K562 (cell line): Measurements from ENCODE around the gene RBM3. TPM values are rescaled to one million over a fixed set of nuclear protein-coding genes. Genes with fewer than 3 reads are reported as not detected.

Experiments used
- ATAC-seq: fragments of 200-7000 bp; cut with Tn5 transposase; 3 replicates; pipeline ENCODE4 v1.9.1; 2020; ENCODE audit warnings: moderate library complexity
- BruUV-seq: library from RNA; stranded (reverse); fragments of 400-500 nt; replicated peaks from 2 replicates; lab custom pipeline; 2021; lab: Mats Ljungman, UMichigan
- CTCF ChIA-PET: fragments of 300-600 bp; formaldehyde crosslinking; extraction: SDS; loops from one replicate; lab custom pipeline; 2021; ENCODE audit warnings: low intra/inter-chr PET ratio; lab: Yijun Ruan, JAX
- POLR2A ChIA-PET: fragments of 300-600, 350-650 bp; sonication (Branson Sonifier 250); formaldehyde crosslinking; extraction: SDS; loops from one replicate; lab custom pipeline; 2021; ENCODE audit warnings: antibody characterized with exemption, inconsistent platforms; lab: Yijun Ruan, JAX
- DNase-seq, 4 experiments: peaks; one replicate each; pipeline versions ENCODE4 v3.0.0 to v3.0.0-alpha.2; 2011 to 2018; ENCODE audit warnings: low spot score in 3 of 4, mixed read lengths in 3 of 4; ENCODE audit errors: extremely low read depth in 1 of 4
- FAIRE-seq: peaks from 2 replicates; lab custom pipeline; 2011; peaks lifted over from hg19 to GRCh38; lab: Jason Lieb, UNC
- H2AFZ ChIP-seq: 2 replicates; pipeline ENCODE4 v1.6.0; 2011; ENCODE audit warnings: low read depth, low read length, control low read depth, inconsistent platforms
- H3K27ac ChIP-seq: fragments of 200-600 bp; 3 replicates; pipeline ENCODE4 v1.8.0; 2011; ENCODE audit warnings: low read depth, mild to moderate bottlenecking, control low read depth, inconsistent platforms, low read length, moderate library complexity, mixed read lengths; ENCODE audit errors: extremely low read depth
- H3K27me3 ChIP-seq, 2 experiments: fragments of 300-600 bp in 1 of 2; 2 replicates in 1 of 2; 3 replicates in 1 of 2; pipeline versions ENCODE4 v1.6.0 to v1.8.0; 2011; ENCODE audit warnings: inconsistent platforms in 2 of 2, low read length in 2 of 2, mild to moderate bottlenecking in 1 of 2, mixed read lengths in 1 of 2, moderate library complexity in 1 of 2; ENCODE audit not compliant: control insufficient read depth in 2 of 2, insufficient read depth in 2 of 2
- H3K36me3 ChIP-seq: fragments of 300-600 bp; 3 replicates; pipeline ENCODE4 v1.8.0; 2011; ENCODE audit warnings: mild to moderate bottlenecking, low read length, inconsistent platforms; ENCODE audit not compliant: control insufficient read depth, insufficient read depth
- H3K4me1 ChIP-seq, 2 experiments: fragments of 200-600 bp in 1 of 2; replicated peaks in 1 of 2; 2 replicates in 1 of 2; 3 replicates in 1 of 2; pipeline versions ENCODE4 v1.5.1 to v1.8.0; 2011; ENCODE audit warnings: inconsistent platforms in 2 of 2, low read length in 2 of 2, mild to moderate bottlenecking in 1 of 2, mixed read lengths in 1 of 2, moderate library complexity in 1 of 2; ENCODE audit not compliant: control insufficient read depth in 2 of 2, insufficient read depth in 2 of 2
- H3K4me2 ChIP-seq: 2 replicates; pipeline ENCODE4 v1.6.1; 2011; ENCODE audit warnings: low read length, control low read depth, inconsistent platforms, mixed read lengths; ENCODE audit not compliant: insufficient read depth
- H3K4me3 ChIP-seq: fragments of 200-600 bp; sonication (generic), shearing (Covaris generic); 2 replicates; pipeline ENCODE4 v1.5.1; 2016; ENCODE audit warnings: control low read depth, inconsistent platforms
- H3K79me2 ChIP-seq: fragments of 200-600 bp; 3 replicates; pipeline ENCODE4 v1.8.0; 2011; ENCODE audit warnings: low read length, inconsistent platforms; ENCODE audit not compliant: control insufficient read depth, insufficient read depth
- H3K9ac ChIP-seq, 2 experiments: 2 replicates each; pipeline versions ENCODE4 v1.6.0 to v1.6.1; 2011; ENCODE audit warnings: low read depth in 2 of 2, low read length in 2 of 2, control low read depth in 1 of 2, inconsistent platforms in 1 of 2, mild to moderate bottlenecking in 1 of 2, mixed read lengths in 1 of 2; ENCODE audit not compliant: insufficient read depth in 1 of 2
- H3K9me1 ChIP-seq: one replicate; pipeline ENCODE4 v1.6.0; 2011; ENCODE audit warnings: inconsistent platforms, mild to moderate bottlenecking, low read length, moderate library complexity; ENCODE audit not compliant: control insufficient read depth, insufficient read depth
- H3K9me3 ChIP-seq: replicated peaks from 2 replicates; pipeline ENCODE4 v1.5.1; 2011; ENCODE audit warnings: low read depth, low read length, inconsistent platforms; ENCODE audit not compliant: control insufficient read depth, insufficient read depth
- H4K20me1 ChIP-seq: replicated peaks from 2 replicates; pipeline ENCODE4 v1.6.1; 2011; ENCODE audit warnings: low read length, inconsistent platforms, mixed read lengths; ENCODE audit not compliant: control insufficient read depth, insufficient read depth
- AFF1 ChIP-seq, 2 experiments: fragments of 450-650 bp; IDR thresholded peaks; 2 replicates each; pipeline ENCODE4 v1.6.1; 2018; ENCODE audit warnings: mild to moderate bottlenecking in 2 of 2, low read depth in 1 of 2; ENCODE audit not compliant: partially characterized antibody in 2 of 2
- CBFA2T2 ChIP-seq: fragments of 450-650 bp; conservative IDR thresholded peaks from 2 replicates; pipeline ENCODE4 v1.6.1; 2017; ENCODE audit warnings: mild to moderate bottlenecking
- CBFA2T3 ChIP-seq: fragments of 450-650 bp; IDR thresholded peaks from 2 replicates; pipeline ENCODE4 v1.6.1; 2017
- CBX1 ChIP-seq: sonication (generic); IDR thresholded peaks from 2 replicates; pipeline ENCODE4 v1.6.1; 2016; ENCODE audit warnings: antibody characterized with exemption, low read depth, mild to moderate bottlenecking
- ETV5 ChIP-seq: sonication (generic); formaldehyde crosslinking; IDR thresholded peaks from 2 replicates; pipeline ENCODE4 v1.4.0; 2020; ENCODE audit warnings: low read depth, mild to moderate bottlenecking, missing genetic modification reagents
- HDAC2 ChIP-seq: fragments of 450-650 bp; IDR thresholded peaks from 2 replicates; pipeline ENCODE4 v1.6.1; 2016; ENCODE audit warnings: mild to moderate bottlenecking
- MEIS2 ChIP-seq: fragments of 450-650 bp; IDR thresholded peaks from 2 replicates; pipeline ENCODE4 v1.6.1; 2014; ENCODE audit warnings: mild to moderate bottlenecking; ENCODE audit not compliant: partially characterized antibody
- PHTF2 ChIP-seq: fragments of 250-450 bp; sonication (Bioruptor Pico); IDR thresholded peaks from 2 replicates; pipeline ENCODE4 v1.5.0; 2021; ENCODE audit warnings: mild to moderate bottlenecking
- PRMT5 ChIP-seq: sonication (generic); formaldehyde crosslinking; IDR thresholded peaks from 2 replicates; pipeline ENCODE4 v1.5.0; 2020; ENCODE audit warnings: missing genetic modification reagents
- SETDB1 ChIP-seq: IDR thresholded peaks from one replicate; pipeline ENCODE4 v1.6.1; 2012; ENCODE audit warnings: low read length, control low read depth, inconsistent platforms
- TAF15 ChIP-seq: fragments of 200-400 bp; formaldehyde crosslinking; IDR thresholded peaks from 2 replicates; pipeline ENCODE4 v1.6.1; 2017; ENCODE audit warnings: mild to moderate bottlenecking, low read depth, low read length, moderate library complexity
- TBL1XR1 ChIP-seq, 2 experiments: IDR thresholded peaks; 2 replicates each; pipeline ENCODE4 v1.6.1; 2012; ENCODE audit warnings: improper control_type of control experiment in 2 of 2, low read length in 2 of 2, mild to moderate bottlenecking in 1 of 2
- ZNF12 ChIP-seq: sonication (generic); formaldehyde crosslinking; IDR thresholded peaks from 2 replicates; pipeline ENCODE4 v1.4.0; 2020; ENCODE audit warnings: mild to moderate bottlenecking, missing genetic modification reagents
- ZNF785 ChIP-seq: fragments of 250-450 bp; sonication (Bioruptor Pico); IDR thresholded peaks from 2 replicates; pipeline ENCODE4 v1.4.0; 2020; ENCODE audit warnings: mild to moderate bottlenecking
- WGBS: fragments of 100-300 bp; shearing (Covaris generic); methylation state at CpG from one replicate; pipeline ENCODE4 v1.1.6; 2016; ENCODE audit warnings: low coverage, mixed read lengths; ENCODE audit not compliant: insufficient coverage; ENCODE audit errors: missing lambda C conversion rate; 5-methylcytosine and 5-hydroxymethylcytosine counted together
- in situ Hi-C: fragments of 300-500 bp; cut with MboI; formaldehyde crosslinking; loops from 4 replicates; pipeline ENCODE4 v1.15.0; 2018; ENCODE audit warnings: inconsistent platforms, mixed read lengths
- intact Hi-C: fragments of 100-400 bp; cut with micrococcal nuclease; formaldehyde crosslinking; loops from 2 replicates; pipeline ENCODE4 v1.14.2; 2022
- polyA plus RNA-seq, 8 experiments: library from polyadenylated mRNA; depleted of rRNA in 4 of 8; stranded (reverse) in 5 of 8; unstranded in 3 of 8; fragments of >200 nt; fragmentation: Nextera tagmentation in 2 of 8; fragmentation: Illumina TruSeq in 1 of 8; extraction: Ambion mirVana in 2 of 8; extraction: Trizol in 1 of 8; gene quantifications; 2 replicates each; pipeline versions ENCODE4 v1.2.1 to v1.2.3, GENCODE V29; 2011 to 2014; ENCODE audit warnings: inconsistent platforms in 1 of 8, missing spikeins in 1 of 8
- total RNA-seq, 7 experiments: library from RNA; depleted of rRNA in 6 of 7; stranded (reverse); fragments of >200 nt in 6 of 7; fragmentation: Illumina TruSeq in 2 of 7; extraction: Trizol in 2 of 7; gene quantifications; 2 replicates each; pipeline versions ENCODE4 v1.2.1 to v1.2.3, GENCODE V29; 2011 to 2021; ENCODE audit warnings: low replicate concordance in 1 of 7
- TF ChIP-seq, protein P1 (sequence below): fragments of 450-650 bp; IDR thresholded peaks from 2 replicates; pipeline ENCODE4 v1.6.1; 2017; ENCODE audit warnings: antibody characterized with exemption, mild to moderate bottlenecking

Gene RBM3
- total and polyA plus RNA-seq, 9 of the 15 experiments (the other 6 are each of a cell fraction or from before 2014, with no cell fraction given): 70.3 to 272 (median 209) TPM

GRCh38 chrX:48600226-48600625 is 25.9 kb downstream of the RBM3 start:
- no TSS peak for BruUV-seq
- Histone ChIP-seq H2AFZ (no peak overlapping the region), H3K79me2 (peaks cover 12% of the 10 kb centered on the region), H3K4me3 (no peak overlapping the region), H3K9me3 (no peaks in the 10 kb centered on the region), H3K4me2 (no peak overlapping the region), H3K4me1 (peaks cover 5 to 36% of the 10 kb centered on the region in 2 experiments; a peak in 3 of 5 replicates), H3K9ac (peak overlapping the region in 1 of 2 experiments; percentile 35; a peak in 1 of 4 replicates), H4K20me1 (no peaks in the 10 kb centered on the region), H3K9me1 (no peaks in the 10 kb centered on the region), H3K27me3 (no peaks in the 10 kb centered on the region), H3K36me3 (peaks cover 46% of the 10 kb centered on the region; the same call in 2 of the 3 replicates), H3K27ac (no peak overlapping the region)
- FAIRE-seq (no peak), ATAC-seq (no peak), DNase-seq (no peak)
- CTCF ChIA-PET: no interaction called here
- 95% methylated on average over 7 of the region's 19 CpGs for WGBS
- in situ Hi-C loops: no loop called here
- intact Hi-C loops: no loop called here
- POLR2A ChIA-PET: no interaction called here
- TF ChIP-seq TBL1XR1 (IDR thresholded peaks at IDR 0.05; ENCODE audit: low read length in 2 of 2) (no peak), MEIS2 (no peak), ZNF785 (CRISPR knock-in tag) (no peak), CBFA2T3 (no peak), CBX1 (no peak), SETDB1 (no peak), PHTF2 (CRISPR knock-in tag) (no peak), CBFA2T2 (no peak), TAF15 (no peak), HDAC2 (no peak), ZNF12 (CRISPR knock-in tag) (no peak), ETV5 (CRISPR knock-in tag) (no peak), AFF1 (IDR thresholded peaks at IDR 0.05; ENCODE audit: low read depth in 1 of 2, partially characterized antibody in 2 of 2) (no peak), PRMT5 (no peak)
- TF ChIP-seq, protein P1, sequence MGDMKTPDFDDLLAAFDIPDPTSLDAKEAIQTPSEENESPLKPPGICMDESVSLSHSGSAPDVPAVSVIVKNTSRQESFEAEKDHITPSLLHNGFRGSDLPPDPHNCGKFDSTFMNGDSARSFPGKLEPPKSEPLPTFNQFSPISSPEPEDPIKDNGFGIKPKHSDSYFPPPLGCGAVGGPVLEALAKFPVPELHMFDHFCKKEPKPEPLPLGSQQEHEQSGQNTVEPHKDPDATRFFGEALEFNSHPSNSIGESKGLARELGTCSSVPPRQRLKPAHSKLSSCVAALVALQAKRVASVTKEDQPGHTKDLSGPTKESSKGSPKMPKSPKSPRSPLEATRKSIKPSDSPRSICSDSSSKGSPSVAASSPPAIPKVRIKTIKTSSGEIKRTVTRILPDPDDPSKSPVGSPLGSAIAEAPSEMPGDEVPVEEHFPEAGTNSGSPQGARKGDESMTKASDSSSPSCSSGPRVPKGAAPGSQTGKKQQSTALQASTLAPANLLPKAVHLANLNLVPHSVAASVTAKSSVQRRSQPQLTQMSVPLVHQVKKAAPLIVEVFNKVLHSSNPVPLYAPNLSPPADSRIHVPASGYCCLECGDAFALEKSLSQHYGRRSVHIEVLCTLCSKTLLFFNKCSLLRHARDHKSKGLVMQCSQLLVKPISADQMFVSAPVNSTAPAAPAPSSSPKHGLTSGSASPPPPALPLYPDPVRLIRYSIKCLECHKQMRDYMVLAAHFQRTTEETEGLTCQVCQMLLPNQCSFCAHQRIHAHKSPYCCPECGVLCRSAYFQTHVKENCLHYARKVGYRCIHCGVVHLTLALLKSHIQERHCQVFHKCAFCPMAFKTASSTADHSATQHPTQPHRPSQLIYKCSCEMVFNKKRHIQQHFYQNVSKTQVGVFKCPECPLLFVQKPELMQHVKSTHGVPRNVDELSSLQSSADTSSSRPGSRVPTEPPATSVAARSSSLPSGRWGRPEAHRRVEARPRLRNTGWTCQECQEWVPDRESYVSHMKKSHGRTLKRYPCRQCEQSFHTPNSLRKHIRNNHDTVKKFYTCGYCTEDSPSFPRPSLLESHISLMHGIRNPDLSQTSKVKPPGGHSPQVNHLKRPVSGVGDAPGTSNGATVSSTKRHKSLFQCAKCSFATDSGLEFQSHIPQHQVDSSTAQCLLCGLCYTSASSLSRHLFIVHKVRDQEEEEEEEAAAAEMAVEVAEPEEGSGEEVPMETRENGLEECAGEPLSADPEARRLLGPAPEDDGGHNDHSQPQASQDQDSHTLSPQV: no peak
